HEK293 (cell line): ENCODE results near the gene DIP2C.

Experiments
- KLF7 ChIP-seq: fragments of 450-650 bp; formaldehyde crosslinking; IDR thresholded peaks from 2 replicates; pipeline ENCODE4 v1.5.1; 2016; ENCODE audit warnings: missing biosample characterization, missing genetic modification characterization, borderline replicate concordance
- ZNF223 ChIP-seq: fragments of 450-650 bp; formaldehyde crosslinking; IDR thresholded peaks from 2 replicates; pipeline ENCODE4 v1.5.1; 2016; ENCODE audit warnings: missing biosample characterization, missing genetic modification characterization
- ZNF239 ChIP-seq: fragments of 450-650 bp; formaldehyde crosslinking; IDR thresholded peaks from 2 replicates; pipeline ENCODE4 v1.5.1; 2016; ENCODE audit warnings: missing biosample characterization, missing genetic modification characterization
- ZNF24 ChIP-seq: fragments of 450-650 bp; formaldehyde crosslinking; IDR thresholded peaks from 2 replicates; pipeline ENCODE4 v1.5.1; 2016; ENCODE audit warnings: missing biosample characterization, missing genetic modification characterization
- ZNF292 ChIP-seq: fragments of 450-650 bp; formaldehyde crosslinking; IDR thresholded peaks from 2 replicates; pipeline ENCODE4 v1.5.1; 2016; ENCODE audit warnings: low read depth, missing biosample characterization, missing genetic modification characterization, borderline replicate concordance
- ZNF626 ChIP-seq: fragments of 450-650 bp; sonication (Bioruptor Pico); formaldehyde crosslinking; IDR thresholded peaks from 2 replicates; pipeline ENCODE4 v1.5.1; 2018; ENCODE audit warnings: missing biosample characterization, missing genetic modification characterization, inconsistent platforms
- TF ChIP-seq, protein P1 (sequence below): fragments of 450-650 bp; IDR thresholded peaks from 2 replicates; pipeline ENCODE4 v1.5.1; 2018; ENCODE audit warnings: missing biosample characterization, mild to moderate bottlenecking, missing genetic modification characterization
- TF ChIP-seq, protein P2 (sequence below): fragments of 450-650 bp; formaldehyde crosslinking; IDR thresholded peaks from 2 replicates; pipeline ENCODE4 v1.5.1; 2016; ENCODE audit warnings: missing biosample characterization, missing genetic modification characterization
- TF ChIP-seq, protein P3 (sequence below): fragments of 450-650 bp; formaldehyde crosslinking; IDR thresholded peaks from 2 replicates; pipeline ENCODE4 v1.5.1; 2016; ENCODE audit warnings: missing biosample characterization, missing genetic modification characterization
- TF ChIP-seq, protein P4 (sequence below): fragments of 450-650 bp; formaldehyde crosslinking; IDR thresholded peaks from 2 replicates; pipeline ENCODE4 v1.5.1; 2016; ENCODE audit warnings: missing biosample characterization, missing genetic modification characterization

DNA sequence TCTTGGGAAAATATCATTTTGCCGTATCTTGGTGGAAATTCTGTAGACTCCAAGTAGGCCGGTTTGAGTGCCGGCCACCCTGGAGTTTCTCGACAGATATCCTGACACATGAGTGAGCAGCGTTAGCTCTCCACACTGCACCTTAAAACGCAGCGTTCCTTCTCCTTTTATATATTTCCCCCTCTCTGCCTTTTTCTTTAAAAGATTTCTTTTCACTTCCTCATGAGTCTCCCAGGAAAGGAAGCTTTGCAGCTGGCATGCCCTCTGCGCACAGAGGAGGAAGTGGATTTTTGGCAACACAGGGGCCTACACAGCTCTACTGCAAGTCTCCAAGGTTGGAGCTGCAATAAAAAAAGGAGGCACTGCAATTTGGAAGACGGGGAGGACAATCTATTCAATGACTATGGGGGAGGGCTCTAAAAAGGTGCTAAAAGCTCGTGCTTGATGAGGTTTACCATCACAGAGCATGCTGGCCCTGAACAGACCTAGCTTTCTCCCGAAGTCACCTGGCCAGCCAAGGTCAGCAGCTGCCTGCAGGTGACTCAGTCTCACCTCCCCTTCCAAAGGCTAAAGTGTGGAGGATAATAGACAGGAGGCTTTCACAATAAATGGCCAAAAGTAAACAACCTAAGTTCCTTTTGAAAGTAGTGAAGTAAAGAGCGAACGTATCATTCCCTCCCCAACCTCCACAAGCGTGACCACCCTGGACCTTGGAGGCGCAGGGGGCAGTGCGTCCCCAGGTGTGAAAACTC, 301.4 kb downstream of the DIP2C start:
- TF ChIP-seq, protein P1, sequence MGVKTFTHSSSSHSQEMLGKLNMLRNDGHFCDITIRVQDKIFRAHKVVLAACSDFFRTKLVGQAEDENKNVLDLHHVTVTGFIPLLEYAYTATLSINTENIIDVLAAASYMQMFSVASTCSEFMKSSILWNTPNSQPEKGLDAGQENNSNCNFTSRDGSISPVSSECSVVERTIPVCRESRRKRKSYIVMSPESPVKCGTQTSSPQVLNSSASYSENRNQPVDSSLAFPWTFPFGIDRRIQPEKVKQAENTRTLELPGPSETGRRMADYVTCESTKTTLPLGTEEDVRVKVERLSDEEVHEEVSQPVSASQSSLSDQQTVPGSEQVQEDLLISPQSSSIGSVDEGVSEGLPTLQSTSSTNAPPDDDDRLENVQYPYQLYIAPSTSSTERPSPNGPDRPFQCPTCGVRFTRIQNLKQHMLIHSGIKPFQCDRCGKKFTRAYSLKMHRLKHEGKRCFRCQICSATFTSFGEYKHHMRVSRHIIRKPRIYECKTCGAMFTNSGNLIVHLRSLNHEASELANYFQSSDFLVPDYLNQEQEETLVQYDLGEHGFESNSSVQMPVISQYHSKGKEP (tag by site-specific recombination), result no peak
- TF ChIP-seq KLF7 (tag by site-specific recombination) (no peak), ZNF223 (tag by site-specific recombination) (no peak), ZNF24 (no peak), ZNF292 (tag by site-specific recombination) (no peak), ZNF626 (tag by site-specific recombination) (no peak), ZNF239 (no peak)
- TF ChIP-seq, protein P2, sequence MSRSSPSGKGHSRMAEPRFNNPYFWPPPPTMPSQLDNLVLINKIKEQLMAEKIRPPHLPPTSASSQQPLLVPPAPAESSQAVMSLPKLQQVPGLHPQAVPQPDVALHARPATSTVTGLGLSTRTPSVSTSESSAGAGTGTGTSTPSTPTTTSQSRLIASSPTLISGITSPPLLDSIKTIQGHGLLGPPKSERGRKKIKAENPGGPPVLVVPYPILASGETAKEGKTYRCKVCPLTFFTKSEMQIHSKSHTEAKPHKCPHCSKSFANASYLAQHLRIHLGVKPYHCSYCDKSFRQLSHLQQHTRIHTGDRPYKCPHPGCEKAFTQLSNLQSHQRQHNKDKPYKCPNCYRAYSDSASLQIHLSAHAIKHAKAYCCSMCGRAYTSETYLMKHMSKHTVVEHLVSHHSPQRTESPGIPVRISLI (tag by site-specific recombination), result no peak
- TF ChIP-seq, protein P3, sequence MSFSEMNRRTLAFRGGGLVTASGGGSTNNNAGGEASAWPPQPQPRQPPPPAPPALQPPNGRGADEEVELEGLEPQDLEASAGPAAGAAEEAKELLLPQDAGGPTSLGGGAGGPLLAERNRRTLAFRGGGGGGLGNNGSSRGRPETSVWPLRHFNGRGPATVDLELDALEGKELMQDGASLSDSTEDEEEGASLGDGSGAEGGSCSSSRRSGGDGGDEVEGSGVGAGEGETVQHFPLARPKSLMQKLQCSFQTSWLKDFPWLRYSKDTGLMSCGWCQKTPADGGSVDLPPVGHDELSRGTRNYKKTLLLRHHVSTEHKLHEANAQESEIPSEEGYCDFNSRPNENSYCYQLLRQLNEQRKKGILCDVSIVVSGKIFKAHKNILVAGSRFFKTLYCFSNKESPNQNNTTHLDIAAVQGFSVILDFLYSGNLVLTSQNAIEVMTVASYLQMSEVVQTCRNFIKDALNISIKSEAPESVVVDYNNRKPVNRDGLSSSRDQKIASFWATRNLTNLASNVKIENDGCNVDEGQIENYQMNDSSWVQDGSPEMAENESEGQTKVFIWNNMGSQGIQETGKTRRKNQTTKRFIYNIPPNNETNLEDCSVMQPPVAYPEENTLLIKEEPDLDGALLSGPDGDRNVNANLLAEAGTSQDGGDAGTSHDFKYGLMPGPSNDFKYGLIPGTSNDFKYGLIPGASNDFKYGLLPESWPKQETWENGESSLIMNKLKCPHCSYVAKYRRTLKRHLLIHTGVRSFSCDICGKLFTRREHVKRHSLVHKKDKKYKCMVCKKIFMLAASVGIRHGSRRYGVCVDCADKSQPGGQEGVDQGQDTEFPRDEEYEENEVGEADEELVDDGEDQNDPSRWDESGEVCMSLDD (tag by site-specific recombination), result no peak
- TF ChIP-seq, protein P4, sequence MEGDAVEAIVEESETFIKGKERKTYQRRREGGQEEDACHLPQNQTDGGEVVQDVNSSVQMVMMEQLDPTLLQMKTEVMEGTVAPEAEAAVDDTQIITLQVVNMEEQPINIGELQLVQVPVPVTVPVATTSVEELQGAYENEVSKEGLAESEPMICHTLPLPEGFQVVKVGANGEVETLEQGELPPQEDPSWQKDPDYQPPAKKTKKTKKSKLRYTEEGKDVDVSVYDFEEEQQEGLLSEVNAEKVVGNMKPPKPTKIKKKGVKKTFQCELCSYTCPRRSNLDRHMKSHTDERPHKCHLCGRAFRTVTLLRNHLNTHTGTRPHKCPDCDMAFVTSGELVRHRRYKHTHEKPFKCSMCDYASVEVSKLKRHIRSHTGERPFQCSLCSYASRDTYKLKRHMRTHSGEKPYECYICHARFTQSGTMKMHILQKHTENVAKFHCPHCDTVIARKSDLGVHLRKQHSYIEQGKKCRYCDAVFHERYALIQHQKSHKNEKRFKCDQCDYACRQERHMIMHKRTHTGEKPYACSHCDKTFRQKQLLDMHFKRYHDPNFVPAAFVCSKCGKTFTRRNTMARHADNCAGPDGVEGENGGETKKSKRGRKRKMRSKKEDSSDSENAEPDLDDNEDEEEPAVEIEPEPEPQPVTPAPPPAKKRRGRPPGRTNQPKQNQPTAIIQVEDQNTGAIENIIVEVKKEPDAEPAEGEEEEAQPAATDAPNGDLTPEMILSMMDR, result no peak
